Measurements from ENCODE around the gene CDC42EP3. TPM values are rescaled to one million over a fixed set of nuclear protein-coding genes. Genes with fewer than 3 reads are reported as not detected.
A peak's percentile ranks its signal among the peaks of the same experiment; 100 is the strongest.

Gene CDC42EP3
- total RNA-seq, 6 donors from 2014 or later = 24.5 to 76.2 (median 43.2) TPM

GRCh38 chr2:37601569-37601968 is 69.9 kb downstream of the CDC42EP3 start:
- Histone ChIP-seq H3K27me3 (no peaks in the 10 kb centered on the region), H3K4me3 (no peak overlapping the region), H3K27ac (no peak overlapping the region), H3K36me3 (no peaks in the 10 kb centered on the region), H3K4me1 (peaks cover 0 to 5% (median 0%) of the 10 kb centered on the region in 4 donors), H3K9me3 (no peaks in the 10 kb centered on the region)
- DNase-seq (no peak), ATAC-seq (ENCODE audit: low FRiP score in 2 of 2) (no peak)
- TF ChIP-seq POLR2AphosphoS5 (IDR thresholded peaks at IDR 0.05) = no peak
- TF ChIP-seq, protein P1, sequence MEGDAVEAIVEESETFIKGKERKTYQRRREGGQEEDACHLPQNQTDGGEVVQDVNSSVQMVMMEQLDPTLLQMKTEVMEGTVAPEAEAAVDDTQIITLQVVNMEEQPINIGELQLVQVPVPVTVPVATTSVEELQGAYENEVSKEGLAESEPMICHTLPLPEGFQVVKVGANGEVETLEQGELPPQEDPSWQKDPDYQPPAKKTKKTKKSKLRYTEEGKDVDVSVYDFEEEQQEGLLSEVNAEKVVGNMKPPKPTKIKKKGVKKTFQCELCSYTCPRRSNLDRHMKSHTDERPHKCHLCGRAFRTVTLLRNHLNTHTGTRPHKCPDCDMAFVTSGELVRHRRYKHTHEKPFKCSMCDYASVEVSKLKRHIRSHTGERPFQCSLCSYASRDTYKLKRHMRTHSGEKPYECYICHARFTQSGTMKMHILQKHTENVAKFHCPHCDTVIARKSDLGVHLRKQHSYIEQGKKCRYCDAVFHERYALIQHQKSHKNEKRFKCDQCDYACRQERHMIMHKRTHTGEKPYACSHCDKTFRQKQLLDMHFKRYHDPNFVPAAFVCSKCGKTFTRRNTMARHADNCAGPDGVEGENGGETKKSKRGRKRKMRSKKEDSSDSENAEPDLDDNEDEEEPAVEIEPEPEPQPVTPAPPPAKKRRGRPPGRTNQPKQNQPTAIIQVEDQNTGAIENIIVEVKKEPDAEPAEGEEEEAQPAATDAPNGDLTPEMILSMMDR (IDR thresholded peaks at IDR 0.05) = no peak
- TF ChIP-seq POLR2A (IDR thresholded peaks at IDR 0.05) = no peak
- no peak for TF ChIP-seq EP300 (IDR thresholded peaks at IDR 0.05)
- WGBS, 2 donors = 68 to 69% methylated on average over 1 of the region's 1 CpG

- no peaks in the 10 kb centered on the region for H3K27me3 ChIP-seq
- TF ChIP-seq POLR2A (IDR thresholded peaks at IDR 0.05) = no peak
- TF ChIP-seq POLR2AphosphoS5 (IDR thresholded peaks at IDR 0.05) = no peak
- TF ChIP-seq, protein P1 (IDR thresholded peaks at IDR 0.05) = no peak
- TF ChIP-seq EP300 (IDR thresholded peaks at IDR 0.05) = no peak
- peaks cover 0 to 5% (median 0%) of the 10 kb centered on the region in 4 donors for H3K4me1 ChIP-seq
- H3K27ac ChIP-seq = peak overlapping the region in 1 of 4 donors; percentile 16
- 52 to 65% methylated on average over 1 of the region's 1 CpG for WGBS, 2 donors
- H3K36me3 ChIP-seq = no peaks in the 10 kb centered on the region
- peak overlapping the region in 1 of 4 donors; percentile 11 for H3K4me3 ChIP-seq
- H3K9me3 ChIP-seq = no peaks in the 10 kb centered on the region
- DNase-seq (no peak), ATAC-seq (ENCODE audit: low FRiP score in 2 of 2) (peak in 1 of 2 donors; percentile 50)
Measured at GRCh38 chr2:37600735-37601134, 70.7 kb downstream of the CDC42EP3 start.

DNA sequence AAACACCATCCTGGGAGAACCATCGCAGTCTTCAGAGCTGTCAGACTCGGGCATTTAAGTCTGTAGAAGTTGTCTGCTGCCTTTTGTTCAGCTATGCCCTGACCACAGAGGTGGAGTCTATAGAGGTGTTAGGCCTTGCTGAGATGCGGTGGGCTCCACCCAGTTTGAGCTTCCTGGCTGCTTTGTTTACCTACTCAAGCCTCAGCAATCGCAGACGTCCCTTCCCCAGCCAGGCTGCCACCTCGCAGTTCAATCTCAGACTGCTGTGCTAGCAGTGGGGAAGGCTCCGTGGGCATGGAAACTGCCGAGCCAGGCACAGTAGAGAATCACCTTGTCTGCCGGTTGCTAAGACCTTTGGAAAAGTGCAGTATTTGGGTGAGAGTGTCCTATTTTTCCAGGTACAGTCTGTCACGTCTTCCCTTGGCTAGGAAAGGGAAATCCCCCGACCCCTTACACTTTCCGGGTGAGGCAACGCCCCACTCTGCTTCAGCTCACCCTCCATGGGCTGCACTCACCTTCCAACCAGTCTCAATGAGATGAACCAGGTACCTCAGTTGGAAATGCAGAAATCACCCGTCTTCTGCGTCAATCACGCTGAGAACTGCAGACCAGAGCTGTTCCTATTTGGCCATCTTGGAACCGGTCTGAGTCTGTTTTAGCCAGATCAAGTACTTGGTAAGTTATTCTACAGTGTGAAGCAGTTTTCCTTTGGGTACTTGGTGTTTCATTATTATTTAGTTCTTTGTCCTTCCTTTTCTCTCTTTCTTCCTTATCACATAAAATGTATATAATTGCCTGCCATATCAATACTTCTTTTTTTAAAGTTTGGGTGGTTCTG is 71.5 kb downstream of the CDC42EP3 start:
- Histone ChIP-seq H3K4me3 (peak overlapping the region in 3 of 4 donors; percentile 7 to 16 (median 11)), H3K27ac (peak overlapping the region in 2 of 4 donors; percentile 52 to 58), H3K27me3 (no peaks in the 10 kb centered on the region), H3K36me3 (no peaks in the 10 kb centered on the region), H3K9me3 (no peaks in the 10 kb centered on the region), H3K4me1 (peaks cover 0 to 5% (median 0%) of the 10 kb centered on the region in 4 donors)
- DNase-seq (peak; percentile 5 to 47), ATAC-seq (ENCODE audit: low FRiP score in 2 of 2) (no peak)
- TF ChIP-seq, protein P1 (IDR thresholded peaks at IDR 0.05) = no peak
- no peak for TF ChIP-seq EP300 (IDR thresholded peaks at IDR 0.05)
- peak in 1 of 2 donors; percentile 24 for TF ChIP-seq POLR2AphosphoS5 (IDR thresholded peaks at IDR 0.05)
- TF ChIP-seq POLR2A (IDR thresholded peaks at IDR 0.05) = peak in 1 of 4 donors; percentile 68
- WGBS, 2 donors = 83 to 88% methylated on average over 15 to 17 of the region's 17 CpGs

DNA sequence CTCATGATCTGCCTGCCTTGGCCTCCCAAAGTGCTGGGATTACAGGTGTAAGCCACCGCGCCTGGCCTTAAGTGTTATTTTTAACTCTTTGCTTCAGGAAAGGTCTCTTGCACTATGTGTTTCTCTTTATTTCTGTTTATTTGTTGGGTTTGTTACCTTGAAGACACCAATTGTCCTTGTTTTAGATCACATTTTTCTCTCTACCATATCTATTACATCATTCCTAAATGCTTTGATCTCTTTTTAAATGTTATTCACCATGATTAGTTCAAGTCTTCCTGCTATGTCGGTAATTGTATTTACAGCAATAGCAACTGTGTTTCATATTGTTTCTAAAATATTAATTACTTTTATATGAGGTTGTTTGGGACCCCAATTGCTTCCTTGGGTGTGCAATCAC is 77.7 kb downstream of the CDC42EP3 start:
- no peaks in the 10 kb centered on the region for H3K9me3 ChIP-seq
- WGBS, 2 donors = 69 to 81% methylated on average over 3 of the region's 3 CpGs
- H3K4me3 ChIP-seq = no peak overlapping the region
- H3K27me3 ChIP-seq = no peaks in the 10 kb centered on the region
- H3K4me1 ChIP-seq = peaks cover 0 to 9% (median 4%) of the 10 kb centered on the region in 4 donors
- no peak overlapping the region for H3K27ac ChIP-seq
- TF ChIP-seq, protein P1 (IDR thresholded peaks at IDR 0.05) = no peak
- TF ChIP-seq POLR2A (IDR thresholded peaks at IDR 0.05) = no peak
- no peak for TF ChIP-seq POLR2AphosphoS5 (IDR thresholded peaks at IDR 0.05)
- no peak for TF ChIP-seq EP300 (IDR thresholded peaks at IDR 0.05)
- H3K36me3 ChIP-seq = no peaks in the 10 kb centered on the region
- no peak for DNase-seq
- ATAC-seq (ENCODE audit: low FRiP score in 2 of 2) = no peak
